Suprapubic skin (tissue), 3 donors: ENCODE measurements around the gene LCAT.

Experiments
- CTCF ChIP-seq, 2 donors: fragments of 200-600 bp in 1 of 2; fragments of 450-650 bp in 1 of 2; sonication (generic) in 1 of 2; IDR thresholded peaks; one replicate each; pipeline ENCODE4 v1.5.1; 2016 to 2019; ENCODE audit warnings: antibody characterized with exemption in 2 of 2, mild to moderate bottlenecking in 1 of 2, moderate library complexity in 1 of 2
- POLR2A ChIP-seq, 2 donors: fragments of 450-650 bp; IDR thresholded peaks; one replicate each; pipeline ENCODE4 v1.6.1; 2017; ENCODE audit warnings: antibody characterized with exemption in 2 of 2, mild to moderate bottlenecking in 2 of 2, moderate library complexity in 2 of 2

- TF ChIP-seq POLR2A (IDR thresholded peaks at IDR 0.05) (no peak), CTCF (IDR thresholded peaks at IDR 0.05) (no peak)
These were observed 9.4 kb downstream of the LCAT start for GRCh38 chr16:67934306-67935100.
